HTERT RPE-1 (cell line): Measurements from ENCODE around the gene MAPK9.
"Not testable (repeated sequence)": the region's sequence is repeated elsewhere in the genome, so short reads cannot be mapped to it uniquely, and the experiment has no call there.

Experiments used
- in situ Hi-C: fragments of 300-500 bp; cut with MboI; formaldehyde crosslinking; loops from 4 replicates; pipeline ENCODE4 v1.14.3; 2020; ENCODE audit warnings: low sequenced_read_pairs

MAPK9 gene

GRCh38 chr5:180241600-180241999, 50.3 kb downstream of the MAPK9 start:
- in situ Hi-C loops: no loop called here

DNA sequence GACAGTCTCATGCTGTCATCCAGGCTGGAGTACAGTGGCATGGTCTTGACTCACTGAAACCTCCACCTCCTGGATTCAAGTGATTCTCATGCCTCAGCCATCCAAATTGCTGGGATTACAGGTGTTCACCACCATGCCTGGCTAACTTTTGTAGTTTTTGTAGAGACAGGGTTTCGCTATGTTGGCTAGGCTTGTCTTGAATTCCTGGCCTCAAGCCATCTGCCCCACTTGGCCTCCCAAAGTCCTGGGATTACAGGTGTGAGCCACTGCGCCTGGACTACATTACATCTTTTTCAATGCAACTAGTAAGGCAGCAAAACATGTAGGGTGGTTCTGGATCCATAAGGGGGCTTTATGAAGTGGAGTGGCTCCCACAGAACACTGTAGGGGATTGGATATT, 53.3 kb downstream of the MAPK9 start:
- in situ Hi-C loops: no loop called here

- in situ Hi-C loops: no loop called here
Observed at GRCh38 chr5:180235846-180236245, 56.0 kb downstream of the MAPK9 start.

- in situ Hi-C loops: no loop called here
Observed at GRCh38 chr5:180235077-180235476, 56.8 kb downstream of the MAPK9 start.

DNA sequence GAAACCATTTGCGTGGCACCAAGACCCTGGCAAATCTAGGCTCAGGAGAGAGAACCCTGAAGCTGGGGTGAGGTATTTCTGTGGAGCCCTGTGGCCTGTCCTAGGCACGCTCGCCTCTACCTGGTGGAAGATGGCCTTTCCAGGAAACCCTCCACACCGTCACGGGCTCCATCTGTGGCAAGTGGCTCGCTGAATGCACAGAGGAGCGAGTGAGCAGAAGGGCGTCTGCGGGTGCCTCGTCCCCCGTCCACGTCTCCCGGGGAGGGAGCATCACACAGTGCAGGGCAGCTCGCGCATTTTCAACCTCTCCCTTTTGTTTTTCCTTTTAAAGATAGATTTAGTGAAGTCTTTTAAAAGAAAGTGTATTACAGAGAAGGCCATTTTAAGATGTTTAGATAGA, 57.6 kb downstream of the MAPK9 start:
- in situ Hi-C loops: no loop called here

DNA sequence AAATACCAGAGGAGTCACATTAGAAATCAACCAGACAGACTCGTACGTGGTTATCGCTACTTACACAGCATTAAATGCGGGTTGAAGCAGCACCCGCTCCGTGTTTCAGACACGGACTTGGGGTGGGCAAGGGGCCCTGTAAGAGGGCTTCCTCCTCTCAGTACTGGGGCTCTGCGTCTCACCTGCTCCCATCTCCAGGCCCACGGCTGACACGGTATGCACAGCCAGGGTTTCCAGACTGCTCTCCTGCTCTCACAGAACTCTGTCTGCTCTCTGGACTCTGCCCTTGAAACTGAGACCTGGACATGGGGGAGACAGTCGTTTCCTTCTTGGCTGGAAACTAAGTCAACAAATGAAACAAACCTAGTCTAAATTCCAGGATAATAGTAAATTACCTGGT, 58.2 kb downstream of the MAPK9 start:
- in situ Hi-C loops: no loop called here

- in situ Hi-C loops: no loop called here
Observed at GRCh38 chr5:180230017-180230416, 61.9 kb downstream of the MAPK9 start.

DNA sequence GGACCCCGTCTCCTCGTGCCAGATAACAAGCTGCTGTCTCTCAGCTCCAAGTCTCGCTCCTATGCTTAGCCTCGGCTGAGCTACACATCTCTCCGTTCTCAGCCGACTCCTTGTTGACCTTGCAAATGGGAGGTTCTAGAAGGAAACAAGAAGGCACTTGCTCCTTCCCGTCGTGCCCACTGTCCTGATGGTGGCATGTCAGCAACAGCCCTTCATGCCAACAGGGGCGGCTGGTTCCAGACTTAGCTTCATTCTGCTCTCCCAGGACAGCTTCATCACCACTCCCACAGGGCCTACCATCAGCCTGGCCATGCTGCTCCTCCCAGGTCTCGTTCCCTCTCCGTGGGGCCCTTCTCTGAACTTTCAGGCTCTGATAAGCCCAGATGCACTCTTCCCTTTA, 69.8 kb downstream of the MAPK9 start:
- in situ Hi-C loops: no loop called here

DNA sequence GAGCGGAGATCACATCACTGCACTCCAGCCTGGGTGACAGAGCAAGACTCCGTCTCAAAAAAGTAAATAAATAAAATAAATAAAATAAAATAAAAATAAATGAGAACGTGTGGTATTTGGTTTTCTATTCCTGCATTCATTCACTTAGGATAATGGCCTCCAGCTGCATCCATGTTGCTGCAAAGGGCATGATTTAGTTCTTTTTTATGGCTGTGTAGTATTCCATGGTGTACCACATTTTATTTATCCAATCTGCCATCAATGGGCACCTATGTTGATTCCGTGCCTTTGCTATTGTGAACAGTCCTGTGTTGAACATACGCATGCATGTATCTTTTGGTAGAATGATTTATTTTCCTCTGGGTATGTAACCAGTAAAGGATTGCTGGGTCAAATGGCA, 74.1 kb downstream of the MAPK9 start:
- in situ Hi-C loops: no loop called here

- in situ Hi-C loops: no loop called here
Observed at GRCh38 chr5:180216646-180217171, 75.2 kb downstream of the MAPK9 start.

- in situ Hi-C loops: no loop called here
Observed at GRCh38 chr5:180215783-180216630, 75.9 kb downstream of the MAPK9 start.

DNA sequence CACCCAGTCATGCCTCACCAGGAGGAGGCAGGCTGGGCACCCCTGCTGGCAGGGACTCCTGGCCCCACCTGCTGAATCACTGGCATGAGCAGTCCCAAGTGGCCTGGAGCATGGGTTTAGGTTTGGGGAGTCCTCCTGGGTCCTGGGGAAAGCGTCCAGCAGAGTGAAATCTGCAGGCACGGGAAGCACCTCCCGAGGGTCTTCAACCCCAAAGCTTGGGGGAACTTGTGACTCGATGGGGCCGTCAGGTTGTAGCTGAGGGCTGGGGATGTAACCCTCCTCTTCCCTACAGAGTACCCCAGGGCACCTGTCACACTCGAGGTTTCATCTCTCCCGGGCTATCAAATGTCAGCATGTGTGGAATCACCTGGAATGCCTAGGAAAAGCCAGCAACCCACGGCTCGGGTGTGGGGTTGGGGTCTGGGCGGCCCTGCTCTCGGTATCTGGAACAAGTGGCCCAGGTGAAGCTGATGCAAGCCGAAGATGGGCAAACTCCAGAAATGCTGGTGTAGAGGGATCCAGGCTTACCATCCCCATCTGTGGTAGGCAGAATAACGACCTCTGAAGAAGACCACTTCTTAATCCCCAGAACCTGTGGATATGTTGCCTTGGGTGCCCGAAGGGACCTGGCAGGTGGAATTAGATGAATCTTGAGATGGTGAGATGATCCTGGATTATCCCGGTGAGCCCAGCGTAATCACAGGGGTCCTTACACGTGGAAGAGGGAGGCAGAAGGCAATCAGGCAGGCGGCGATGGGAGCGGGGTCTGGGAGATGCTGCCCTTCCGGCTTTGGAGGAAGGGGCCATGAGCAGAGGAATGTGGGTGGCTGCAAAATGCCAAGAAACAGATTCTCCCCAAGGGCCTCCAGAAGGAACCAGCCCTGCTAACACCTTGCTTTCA, 76.8 kb downstream of the MAPK9 start:
- in situ Hi-C loops: no loop called here

DNA sequence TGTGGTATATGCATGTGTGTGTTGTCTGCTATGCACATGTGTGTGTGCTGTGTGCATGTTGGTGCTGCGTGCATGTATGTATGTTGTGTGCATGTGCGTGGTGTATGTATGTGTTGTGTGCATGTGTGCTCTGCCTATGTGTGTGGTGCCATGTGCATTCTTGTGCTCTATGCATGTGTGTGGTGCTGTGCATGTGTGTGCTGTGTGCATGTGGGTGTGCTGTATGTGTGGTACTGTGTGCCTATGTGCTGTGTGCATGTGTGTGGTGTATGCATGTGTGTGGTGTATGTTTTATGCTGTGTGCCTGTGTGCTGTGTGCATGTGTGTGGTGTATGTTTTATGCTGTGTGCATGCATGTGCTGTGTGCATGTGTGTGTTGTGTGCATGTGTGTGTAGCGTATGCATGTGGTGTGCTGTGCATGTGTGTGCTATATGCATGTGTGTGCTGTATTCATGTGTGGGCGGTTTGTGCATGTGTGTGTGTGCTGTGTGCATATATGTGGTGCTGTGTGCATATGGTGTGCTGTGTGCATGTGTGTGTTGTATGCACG, 78.2 kb downstream of the MAPK9 start:
- in situ Hi-C loops: no loop called here

DNA sequence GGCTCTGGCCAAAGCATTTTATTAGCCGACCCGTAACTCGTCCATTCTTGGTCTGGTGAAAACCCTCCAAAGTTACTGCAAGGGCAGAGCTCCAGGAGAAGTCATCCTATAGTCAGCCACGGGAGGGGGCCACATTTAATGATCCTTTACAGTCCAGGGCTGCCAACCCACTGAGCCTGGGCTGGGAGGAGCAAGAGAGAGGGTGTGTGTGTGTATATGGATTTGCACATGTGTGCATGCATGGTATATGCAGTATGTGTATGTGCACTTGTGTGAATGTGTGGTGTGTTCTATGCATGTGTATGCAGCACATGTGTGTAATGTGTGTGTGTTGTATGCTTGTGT, 78.7 kb downstream of the MAPK9 start:
- in situ Hi-C loops: no loop called here

DNA sequence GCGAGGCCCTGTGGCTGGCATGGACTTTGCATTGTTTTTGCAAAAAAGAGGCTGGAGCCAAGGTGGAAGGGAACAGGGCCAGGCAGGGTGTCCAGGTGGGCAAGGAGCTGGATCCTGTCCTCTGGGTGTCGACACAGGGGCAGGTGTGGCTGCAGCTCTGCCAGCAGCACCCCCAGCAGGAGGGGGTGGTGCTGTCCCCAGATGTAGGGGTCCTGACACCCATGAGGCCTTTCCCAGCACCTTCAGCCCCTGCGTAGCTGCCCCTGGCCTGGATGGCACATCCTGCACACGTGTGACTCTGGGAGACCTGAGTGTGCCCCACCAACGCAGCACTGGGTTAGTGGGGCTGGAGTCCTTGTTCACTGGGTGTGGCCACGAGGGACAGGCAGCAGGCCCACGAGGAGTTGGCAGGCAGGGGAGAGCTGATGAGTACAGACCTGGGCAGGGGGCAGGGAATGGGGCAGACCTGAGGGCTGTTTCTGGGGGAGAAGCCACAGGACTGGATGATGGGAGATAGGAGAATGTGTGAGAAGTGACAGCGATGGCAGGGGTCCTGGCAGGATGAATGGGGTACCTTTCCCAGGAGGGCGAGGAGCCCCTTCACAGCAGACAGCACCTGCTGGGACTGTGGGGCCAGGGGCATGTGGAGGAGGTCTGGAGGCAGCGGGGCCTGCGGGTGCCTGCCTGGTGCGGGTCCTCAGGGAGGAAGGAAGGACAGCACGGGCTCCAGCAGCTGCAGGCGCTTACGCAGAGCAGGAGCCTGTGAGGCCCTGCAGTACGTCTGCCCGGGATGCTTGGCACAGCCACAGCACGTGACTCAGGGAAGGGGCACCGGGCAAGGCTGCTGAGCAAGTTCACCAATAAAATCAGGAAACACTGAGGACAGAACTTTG, 79.3 kb downstream of the MAPK9 start:
- in situ Hi-C loops: no loop called here

DNA sequence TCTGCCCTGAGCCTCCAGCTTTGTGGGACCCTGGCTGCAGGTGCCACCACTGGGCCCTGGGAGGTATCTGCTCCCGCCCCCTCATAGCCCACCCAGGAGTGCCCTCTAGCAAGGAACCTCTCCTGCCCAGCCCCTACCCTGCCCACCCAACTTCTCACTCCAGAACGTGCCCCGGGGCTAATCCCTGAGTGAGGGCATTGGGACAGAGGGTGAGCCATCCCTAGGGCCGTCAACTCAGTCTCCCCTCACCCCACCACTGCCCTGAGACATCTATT, 80.2 kb downstream of the MAPK9 start:
- in situ Hi-C loops: no loop called here

DNA sequence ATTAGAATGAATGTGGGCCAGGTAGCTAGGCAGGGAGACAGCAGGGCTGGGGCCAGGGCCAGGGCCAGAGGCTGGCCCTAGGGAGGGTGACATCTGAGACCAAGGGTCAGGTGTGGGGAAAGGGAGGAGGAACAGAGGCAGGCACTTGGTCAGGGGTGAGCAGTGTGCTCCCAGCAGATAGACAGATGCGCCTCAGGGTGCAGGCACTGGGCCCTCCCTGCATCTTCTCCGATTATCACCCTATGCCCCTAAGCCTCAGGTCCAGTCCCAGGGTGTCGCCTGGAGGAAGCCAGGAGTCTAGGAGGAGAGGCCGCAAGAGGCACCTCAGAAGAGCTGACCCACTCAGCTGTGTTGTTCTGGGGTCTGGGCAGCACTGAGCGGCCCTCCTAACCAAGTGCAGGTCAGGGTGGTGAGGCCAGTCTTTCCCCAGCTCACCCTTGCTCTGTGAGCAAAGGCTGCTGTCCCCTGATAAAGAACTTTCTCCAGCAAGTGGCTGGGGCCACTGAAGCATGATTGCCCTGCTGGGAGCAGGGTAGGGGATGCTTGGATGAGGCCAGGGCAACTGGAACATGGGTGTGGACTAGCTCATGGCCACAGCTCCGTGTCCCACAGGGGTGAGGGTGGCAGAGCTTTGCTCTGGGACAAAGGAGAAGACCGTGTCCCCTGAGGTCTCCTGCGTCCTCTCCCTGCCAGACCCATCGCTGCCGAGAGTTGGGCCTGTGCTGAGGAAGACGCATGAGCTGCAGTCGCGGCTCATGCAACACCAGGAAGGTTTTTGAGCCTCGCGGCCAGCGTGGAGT, 80.7 kb downstream of the MAPK9 start:
- in situ Hi-C loops: no loop called here

GRCh38 chr5:180210077-180210476, 81.8 kb downstream of the MAPK9 start:
- in situ Hi-C loops: not testable (repeated sequence)

- in situ Hi-C loops: no loop called here
Observed at GRCh38 chr5:180209137-180209581, 82.7 kb downstream of the MAPK9 start, which contains the start of gene RASGEF1C. RASGEF1C (minus strand) TSS chr5:180209211; CDS start chr5:180138052, 71,159 bp downstream.
